ENCODE data around the gene F10.
"Not testable (repeated sequence)": the region's sequence is repeated elsewhere in the genome, so short reads cannot be mapped to it uniquely, and the experiment has no call there.

The F10 gene

GRCh38 chr13:113122550-113123225 lies at the start of gene F10:
TSS of gene F10 (plus strand) at chr13:113122799. CDS start at chr13:113122856, 57 bp downstream.
- DNase-seq, result no peak

DNA sequence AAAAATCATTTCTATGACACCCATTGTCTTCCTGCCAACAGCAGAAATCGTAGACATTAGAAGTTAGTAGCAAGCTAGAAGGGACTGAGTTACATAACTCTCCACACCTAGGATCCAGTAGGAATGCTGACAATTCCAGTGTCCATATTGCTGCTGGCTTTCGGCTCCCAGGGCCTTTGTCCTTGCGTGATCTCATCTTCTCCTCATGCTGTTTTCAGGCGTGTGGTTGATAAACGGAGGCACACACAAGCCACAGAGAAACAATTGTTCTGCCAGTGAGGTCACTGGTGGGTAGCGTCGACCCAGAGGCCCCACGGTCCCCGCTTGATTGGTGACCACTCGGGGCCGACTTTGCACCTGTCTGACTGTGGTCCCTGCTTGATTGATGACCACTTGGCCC lies 48.7 kb upstream of the F10 start:
- no peak for DNase-seq

- DNase-seq, result no peak
Observed at GRCh38 chr13:113074401-113074800, 48.2 kb upstream of the F10 start.

- no peak for DNase-seq
Observed at GRCh38 chr13:113074876-113075275, 47.7 kb upstream of the F10 start.

- no peak for DNase-seq
Observed at GRCh38 chr13:113075711-113076110, 46.9 kb upstream of the F10 start.

- DNase-seq, result no peak
Observed at GRCh38 chr13:113076681-113077401, 45.8 kb upstream of the F10 start.

- no peak for DNase-seq
Observed at GRCh38 chr13:113077566-113077952, 45.0 kb upstream of the F10 start.

GRCh38 chr13:113077953-113078901 lies 44.4 kb upstream of the F10 start:
- no peak for DNase-seq

DNA sequence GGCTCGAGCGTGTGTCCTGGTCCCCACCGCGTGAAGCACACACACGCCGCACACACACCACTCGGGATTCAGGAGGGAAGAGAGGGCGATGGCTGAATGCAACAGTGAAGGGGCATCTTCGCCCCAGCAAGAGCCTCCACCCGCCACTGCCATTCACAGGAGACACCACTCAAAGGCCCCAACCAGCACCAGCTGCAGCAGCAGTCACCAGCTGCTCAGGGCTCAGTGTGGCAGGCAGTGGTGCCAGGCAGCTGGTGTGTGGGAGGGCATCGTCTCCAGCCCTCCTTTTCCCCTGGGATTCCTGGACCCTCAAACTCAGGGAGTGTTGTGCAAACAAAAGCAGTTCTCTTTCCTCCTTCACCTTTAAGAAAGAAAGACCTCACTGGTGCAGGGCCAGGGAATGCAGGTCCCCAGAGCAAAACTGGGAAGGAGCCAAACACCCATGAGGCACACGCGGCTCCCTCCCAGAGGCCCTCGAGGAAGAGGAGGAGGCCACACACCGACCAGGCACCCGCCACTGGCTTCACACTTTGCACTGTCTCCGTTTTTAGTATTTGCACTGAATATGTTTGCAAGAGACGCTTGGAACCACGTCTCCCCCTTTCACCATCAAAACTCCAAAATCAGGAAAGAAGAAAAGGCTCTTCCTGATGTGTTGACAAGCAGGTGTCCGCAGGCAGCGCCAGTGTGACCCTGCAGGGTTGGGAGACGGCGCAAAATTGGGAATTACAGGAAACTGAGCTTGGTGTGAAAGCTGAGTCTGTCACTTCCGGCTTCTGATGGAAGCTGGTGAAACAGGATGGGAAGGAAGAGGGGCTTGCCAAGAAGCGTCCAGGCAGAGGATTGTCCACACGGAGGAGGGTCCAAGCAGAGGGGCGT lies 43.5 kb upstream of the F10 start:
- DNase-seq, result no peak

DNA sequence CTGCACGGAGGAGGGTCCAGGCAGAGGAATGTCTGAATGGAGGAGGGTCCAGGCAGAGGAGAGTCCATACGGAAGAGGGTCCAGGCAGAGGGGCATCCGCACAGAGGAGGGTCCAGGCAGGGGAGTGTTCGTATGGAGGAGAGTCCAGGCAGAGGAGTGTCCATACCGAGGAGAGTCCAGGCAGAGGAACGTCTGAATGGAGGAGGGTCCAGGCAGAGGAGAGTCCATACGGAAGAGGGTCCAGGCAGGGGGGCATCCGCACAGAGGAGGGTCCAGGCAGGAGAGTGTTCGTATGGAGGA lies 42.9 kb upstream of the F10 start:
- DNase-seq, result not testable (repeated sequence)

- DNase-seq, result no peak
Observed at GRCh38 chr13:113080361-113080831, 42.2 kb upstream of the F10 start.

GRCh38 chr13:113080901-113081521 lies 41.6 kb upstream of the F10 start:
- no peak for DNase-seq

- no peak for DNase-seq
Observed at GRCh38 chr13:113082198-113083021, 40.2 kb upstream of the F10 start.

- DNase-seq, result no peak
Observed at GRCh38 chr13:113083022-113083373, 39.6 kb upstream of the F10 start.

- no peak for DNase-seq
Observed at GRCh38 chr13:113083402-113084061, 39.1 kb upstream of the F10 start.

DNA sequence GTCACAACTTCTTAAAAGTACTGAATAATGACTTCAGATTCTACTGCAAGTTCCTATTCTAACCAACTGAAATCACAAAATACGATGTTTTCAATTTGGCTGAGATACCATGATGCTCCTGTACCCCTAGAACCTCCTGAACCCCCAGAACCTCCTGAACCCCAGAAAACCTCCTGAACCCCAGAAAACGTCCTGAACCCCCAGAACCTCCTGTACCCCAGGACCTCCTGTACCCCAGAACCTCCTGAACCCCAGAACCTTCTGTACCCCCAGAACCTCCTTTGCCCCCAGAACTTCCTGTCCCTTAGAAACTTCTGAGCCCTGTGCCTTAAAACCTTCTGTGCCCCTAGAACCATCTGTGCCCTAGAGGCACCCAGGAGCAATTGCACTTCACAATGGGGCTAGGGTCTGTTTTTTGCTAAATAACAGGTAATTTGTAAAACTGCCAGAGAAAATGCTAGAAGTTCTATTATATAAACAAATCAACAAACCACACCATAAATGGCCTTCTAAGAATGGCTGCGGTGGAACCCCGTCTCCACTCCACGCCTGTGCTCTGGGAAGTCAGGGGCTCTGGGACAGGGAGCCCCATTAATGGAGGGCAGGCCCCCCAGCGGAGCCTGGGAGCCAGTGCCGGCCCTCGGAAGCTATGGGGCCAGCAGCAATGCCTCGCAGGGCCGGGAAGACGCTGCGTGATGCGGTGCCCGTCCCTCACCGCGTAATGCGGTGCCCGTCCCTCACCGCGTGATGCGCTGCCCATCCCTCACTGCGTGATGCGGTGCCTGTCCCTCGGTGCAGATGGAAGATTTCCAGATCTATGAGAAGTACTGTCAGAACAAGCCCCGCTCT lies 38.3 kb upstream of the F10 start:
- DNase-seq, result no peak

- no peak for DNase-seq
Observed at GRCh38 chr13:113084943-113085540, 37.6 kb upstream of the F10 start.

GRCh38 chr13:113086031-113086750 lies 36.4 kb upstream of the F10 start:
- DNase-seq, result no peak
